ENCODE data around the gene REPIN1. TPM values are rescaled to one million over a fixed set of nuclear protein-coding genes. Genes with fewer than 3 reads are reported as not detected.

The REPIN1 gene
- total RNA-seq, 1 experiment from 2014 or later, result 106 TPM

- peaks cover 8 to 33% of the 10 kb centered on the region in 2 experiments; a peak in 3 of 4 replicates for H3K4me1 ChIP-seq (ENCODE audit: control insufficient read depth in 1 of 2, insufficient read depth in 2 of 2, low read length in 2 of 2)
- peaks cover 0 to 3% of the 10 kb centered on the region in 2 experiments; a peak in 1 of 4 replicates for H3K36me3 ChIP-seq (ENCODE audit: control insufficient read depth in 1 of 2, insufficient read depth in 2 of 2, low read length in 2 of 2)
- intact Hi-C loops (cut with micrococcal nuclease), result no loop called here
- no peak overlapping the region for H3K4me3 ChIP-seq (replicated peaks in 1 of 2; ENCODE audit: low read depth in 1 of 2, low read length in 2 of 2)
- TF ChIP-seq, protein P1, sequence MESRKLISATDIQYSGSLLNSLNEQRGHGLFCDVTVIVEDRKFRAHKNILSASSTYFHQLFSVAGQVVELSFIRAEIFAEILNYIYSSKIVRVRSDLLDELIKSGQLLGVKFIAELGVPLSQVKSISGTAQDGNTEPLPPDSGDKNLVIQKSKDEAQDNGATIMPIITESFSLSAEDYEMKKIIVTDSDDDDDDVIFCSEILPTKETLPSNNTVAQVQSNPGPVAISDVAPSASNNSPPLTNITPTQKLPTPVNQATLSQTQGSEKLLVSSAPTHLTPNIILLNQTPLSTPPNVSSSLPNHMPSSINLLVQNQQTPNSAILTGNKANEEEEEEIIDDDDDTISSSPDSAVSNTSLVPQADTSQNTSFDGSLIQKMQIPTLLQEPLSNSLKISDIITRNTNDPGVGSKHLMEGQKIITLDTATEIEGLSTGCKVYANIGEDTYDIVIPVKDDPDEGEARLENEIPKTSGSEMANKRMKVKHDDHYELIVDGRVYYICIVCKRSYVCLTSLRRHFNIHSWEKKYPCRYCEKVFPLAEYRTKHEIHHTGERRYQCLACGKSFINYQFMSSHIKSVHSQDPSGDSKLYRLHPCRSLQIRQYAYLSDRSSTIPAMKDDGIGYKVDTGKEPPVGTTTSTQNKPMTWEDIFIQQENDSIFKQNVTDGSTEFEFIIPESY (IDR thresholded peaks at IDR 0.05; ENCODE audit: extremely low read depth, insufficient replicate concordance, low read length), result no peak
- TF ChIP-seq TCF7L2 (IDR thresholded peaks at IDR 0.05; ENCODE audit: borderline replicate concordance, extremely low read depth, insufficient read depth, insufficient read length) (no peak), EZH2phosphoT487 (IDR thresholded peaks at IDR 0.05; ENCODE audit: borderline replicate concordance) (no peak), POLR2A (IDR thresholded peaks at IDR 0.05; ENCODE audit: borderline replicate concordance, extremely low read depth, insufficient read depth, insufficient read length) (no peak)
- no peak overlapping the region for H3K27ac ChIP-seq (ENCODE audit: low read depth, low read length)
- H3K27me3 ChIP-seq (ENCODE audit: insufficient read depth, low read length), result no peaks in the 10 kb centered on the region
- no peak for ATAC-seq
- H3K79me2 ChIP-seq (ENCODE audit: insufficient read depth, low read length), result peaks cover 14% of the 10 kb centered on the region
- no peak overlapping the region for H3K4me2 ChIP-seq (ENCODE audit: low read length)
- no peaks in the 10 kb centered on the region for H3K9me2 ChIP-seq (ENCODE audit: insufficient read depth)
- POLR2A ChIA-PET, result no interaction called here
- H2AFZ ChIP-seq (ENCODE audit: low read depth, low read length, poor library complexity, severe bottlenecking), result no peak overlapping the region
- H3K9me3 ChIP-seq (ENCODE audit: control insufficient read depth in 1 of 2, insufficient read depth in 1 of 2, low read depth in 1 of 2, low read length in 2 of 2), result no peaks in the 10 kb centered on the region
- RAD21 ChIA-PET (ENCODE audit: low non-redundant PET in 1 of 2, low total read pairs in 2 of 2, uncharacterized antibody in 2 of 2, unreplicated experiment in 2 of 2), result no interaction called here
- CTCF ChIA-PET, result no interaction called here
- BruUV-seq (replicated peaks), result no TSS peak
- DNase-seq (ENCODE audit: low read depth, low spot score), result no peak
- H3K9ac ChIP-seq (ENCODE audit: low read length), result no peak overlapping the region
- H4K20me1 ChIP-seq (ENCODE audit: insufficient read depth), result no peaks in the 10 kb centered on the region
Measured at GRCh38 chr7:150325901-150326300, 42.7 kb upstream of the REPIN1 start.

- no peaks in the 10 kb centered on the region for H4K20me1 ChIP-seq (ENCODE audit: insufficient read depth)
- H3K79me2 ChIP-seq (ENCODE audit: insufficient read depth, low read length), result peaks cover 14% of the 10 kb centered on the region
- H3K4me2 ChIP-seq (ENCODE audit: low read length), result no peak overlapping the region
- H3K9me2 ChIP-seq (ENCODE audit: insufficient read depth), result no peaks in the 10 kb centered on the region
- POLR2A ChIA-PET, result interaction anchor here (0.7 kb wide), 1 partner anchor 26 kb away, joined by 3 read pairs; no protein-coding TSS in a partner anchor
- intact Hi-C loops (cut with micrococcal nuclease), result no loop called here
- peaks cover 8 to 29% of the 10 kb centered on the region in 2 experiments; a peak in 3 of 4 replicates for H3K4me1 ChIP-seq (ENCODE audit: control insufficient read depth in 1 of 2, insufficient read depth in 2 of 2, low read length in 2 of 2)
- ATAC-seq (no peak), DNase-seq (ENCODE audit: low read depth, low spot score) (no peak)
- no peak overlapping the region for H2AFZ ChIP-seq (ENCODE audit: low read depth, low read length, poor library complexity, severe bottlenecking)
- no peak overlapping the region for H3K9ac ChIP-seq (ENCODE audit: low read length)
- no TSS peak for BruUV-seq (replicated peaks)
- no peak overlapping the region for H3K27ac ChIP-seq (ENCODE audit: low read depth, low read length)
- H3K4me3 ChIP-seq (replicated peaks in 1 of 2; ENCODE audit: low read depth in 1 of 2, low read length in 2 of 2), result no peak overlapping the region
- H3K27me3 ChIP-seq (ENCODE audit: insufficient read depth, low read length), result no peaks in the 10 kb centered on the region
- peaks cover 0 to 3% of the 10 kb centered on the region in 2 experiments; a peak in 1 of 4 replicates for H3K36me3 ChIP-seq (ENCODE audit: control insufficient read depth in 1 of 2, insufficient read depth in 2 of 2, low read length in 2 of 2)
- no peak for TF ChIP-seq SIN3A (IDR thresholded peaks at IDR 0.05; ENCODE audit: low read depth)
- no peak for TF ChIP-seq POLR2A (IDR thresholded peaks at IDR 0.05; ENCODE audit: borderline replicate concordance, extremely low read depth, insufficient read depth, insufficient read length)
- no peak for TF ChIP-seq ELF1 (IDR thresholded peaks at IDR 0.05; ENCODE audit: borderline replicate concordance, low read depth)
- TF ChIP-seq SRF (IDR thresholded peaks at IDR 0.05; ENCODE audit: low read depth), result no peak
- TF ChIP-seq EZH2phosphoT487 (IDR thresholded peaks at IDR 0.05; ENCODE audit: borderline replicate concordance), result no peak
- no peak for TF ChIP-seq ZNF274 (IDR thresholded peaks at IDR 0.05; ENCODE audit: low read depth, low read length)
- no peak for TF ChIP-seq EZH2 (IDR thresholded peaks at IDR 0.05)
- CTCF ChIA-PET, result no interaction called here
- no peaks in the 10 kb centered on the region for H3K9me3 ChIP-seq (ENCODE audit: control insufficient read depth in 1 of 2, insufficient read depth in 1 of 2, low read depth in 1 of 2, low read length in 2 of 2)
- RAD21 ChIA-PET (ENCODE audit: low non-redundant PET in 1 of 2, low total read pairs in 2 of 2, uncharacterized antibody in 2 of 2, unreplicated experiment in 2 of 2), result no interaction called here
Measured at GRCh38 chr7:150326657-150327268, 41.9 kb upstream of the REPIN1 start.
